Smooth muscle cell (in vitro differentiated cells): Measurements from ENCODE around the gene DYNLRB2. TPM values are rescaled to one million over a fixed set of nuclear protein-coding genes. Genes with fewer than 3 reads are reported as not detected.

Experiments
- DNase-seq: peaks from one replicate; lab custom pipeline; 2025; ENCODE audit not compliant: unreplicated experiment; lab: John Stamatoyannopoulos, UW
- H2AFZ ChIP-seq: fragments of 200-600 bp; sonication (generic); 2 replicates; pipeline ENCODE4 v1.6.0; 2016; ENCODE audit warnings: antibody characterized with exemption, low read depth, mild to moderate bottlenecking
- H3F3A ChIP-seq: fragments of 200-600 bp; sonication (generic); 2 replicates; pipeline ENCODE4 v1.6.0; 2017; ENCODE audit warnings: antibody characterized with exemption, low read depth
- H3K27ac ChIP-seq: fragments of 200-600 bp; sonication (generic); 2 replicates; pipeline ENCODE4 v1.5.1; 2016; ENCODE audit warnings: low read depth, mild to moderate bottlenecking
- H3K27me3 ChIP-seq: fragments of 200-600 bp; sonication (generic); 2 replicates; pipeline ENCODE4 v1.6.1; 2016; ENCODE audit warnings: low read depth, mild to moderate bottlenecking
- H3K36me3 ChIP-seq: fragments of 200-600 bp; sonication (generic); 2 replicates; pipeline ENCODE4 v1.5.1; 2016; ENCODE audit warnings: low read depth
- H3K4me1 ChIP-seq: fragments of 200-600 bp; sonication (generic); 2 replicates; pipeline ENCODE4 v1.5.1; 2016; ENCODE audit warnings: low read depth
- H3K4me2 ChIP-seq: fragments of 200-600 bp; sonication (generic); 2 replicates; pipeline ENCODE4 v1.6.0; 2016; ENCODE audit warnings: mild to moderate bottlenecking
- H3K4me3 ChIP-seq: fragments of 200-600 bp; sonication (generic); 2 replicates; pipeline ENCODE4 v1.5.1; 2016; ENCODE audit warnings: mild to moderate bottlenecking
- H3K79me2 ChIP-seq: fragments of 200-600 bp; sonication (generic); 2 replicates; pipeline ENCODE4 v1.6.0; 2016; ENCODE audit warnings: low read depth, mild to moderate bottlenecking
- H3K9ac ChIP-seq: fragments of 200-600 bp; sonication (generic); 2 replicates; pipeline ENCODE4 v1.6.0; 2016; ENCODE audit warnings: low read depth
- H3K9me3 ChIP-seq: fragments of 200-600 bp; sonication (generic); replicated peaks from 2 replicates; pipeline ENCODE4 v1.5.1; 2016; ENCODE audit warnings: low read depth
- H4K20me1 ChIP-seq: fragments of 200-600 bp; sonication (generic); 2 replicates; pipeline ENCODE4 v1.6.0; 2016; ENCODE audit warnings: low read depth
- CTCF ChIP-seq: fragments of 200-600 bp; sonication (generic); IDR thresholded peaks from 2 replicates; pipeline ENCODE4 v1.5.1; 2017; ENCODE audit warnings: borderline replicate concordance, mild to moderate bottlenecking, antibody characterized with exemption; ENCODE audit not compliant: insufficient read depth, poor library complexity, severe bottlenecking
- WGBS: methylation state at CpG from one replicate; pipeline ENCODE4 v1.1.7; 2016; ENCODE audit warnings: low lambda C conversion rate; 5-methylcytosine and 5-hydroxymethylcytosine counted together
- polyA plus RNA-seq: library from polyadenylated mRNA; unstranded; fragments of >200 nt; fragmentation: Nextera tagmentation; extraction: Ambion mirVana; gene quantifications from 2 replicates; pipeline ENCODE4 v1.2.1, GENCODE V29; 2016
- total RNA-seq: library from RNA; depleted of rRNA; stranded (reverse); fragments of >200 nt; gene quantifications from 2 replicates; pipeline ENCODE4 v1.2.3, GENCODE V29; 2014

The DYNLRB2 gene
- 0.58 TPM in 1 of 2 replicates, not detected in the other for total RNA-seq
- polyA plus RNA-seq, result not detected in 2 replicates

- no peaks in the 10 kb centered on the region for H3K9me3 ChIP-seq
- peaks cover 41% of the 10 kb centered on the region for H3K27me3 ChIP-seq
- peak within 1 kb of the TSS; percentile 97 for H2AFZ ChIP-seq
- 4% methylated on average over 55 of the region's 55 CpGs for WGBS
- H3K4me2 ChIP-seq, result peak within 1 kb of the TSS; percentile 97
- H3K4me1 ChIP-seq, result no peaks in the 10 kb centered on the region
- H3K27ac ChIP-seq, result peak within 1 kb of the TSS; percentile 64
- no peaks in the 10 kb centered on the region for H3F3A ChIP-seq
- peak; percentile 48 for DNase-seq
- no peaks in the 10 kb centered on the region for H3K36me3 ChIP-seq
- peak within 1 kb of the TSS; percentile 85 for H3K4me3 ChIP-seq
- TF ChIP-seq CTCF, result no peak
- H3K9ac ChIP-seq, result peak within 1 kb of the TSS; percentile 97
- H3K79me2 ChIP-seq, result no peaks in the 10 kb centered on the region
- no peaks in the 10 kb centered on the region for H4K20me1 ChIP-seq
These were observed at the start of gene DYNLRB2 for GRCh38 chr16:80540516-80541305. Gene DYNLRB2 (plus strand): TSS chr16:80540993. CDS start chr16:80541077, 84 bp downstream.

- Histone ChIP-seq H2AFZ (no peak overlapping the region), H3K4me1 (no peaks in the 10 kb centered on the region), H3K4me3 (no peak overlapping the region), H3K4me2 (no peak overlapping the region), H4K20me1 (no peaks in the 10 kb centered on the region), H3K9ac (no peak overlapping the region), H3K36me3 (no peaks in the 10 kb centered on the region), H3K27me3 (no peaks in the 10 kb centered on the region), H3F3A (no peaks in the 10 kb centered on the region), H3K9me3 (no peaks in the 10 kb centered on the region), H3K27ac (no peak overlapping the region), H3K79me2 (no peaks in the 10 kb centered on the region)
- 90% methylated on average over 11 of the region's 11 CpGs for WGBS
- DNase-seq, result no peak
- TF ChIP-seq CTCF, result no peak
These were observed 40.5 kb upstream of the DYNLRB2 start for GRCh38 chr16:80500116-80500859.

GRCh38 chr16:80500961-80501525 lies 39.8 kb upstream of the DYNLRB2 start:
- DNase-seq, result no peak
- Histone ChIP-seq H3K79me2 (no peaks in the 10 kb centered on the region), H3K27me3 (no peaks in the 10 kb centered on the region), H3F3A (no peaks in the 10 kb centered on the region), H3K9ac (no peak overlapping the region), H3K36me3 (no peaks in the 10 kb centered on the region), H2AFZ (no peak overlapping the region), H4K20me1 (no peaks in the 10 kb centered on the region), H3K9me3 (no peaks in the 10 kb centered on the region), H3K4me2 (no peak overlapping the region), H3K27ac (no peak overlapping the region), H3K4me1 (no peaks in the 10 kb centered on the region), H3K4me3 (no peak overlapping the region)
- TF ChIP-seq CTCF, result no peak
- WGBS, result 87% methylated on average over 3 of the region's 3 CpGs
